Measurements from ENCODE around the gene KDM2B.
A peak's percentile ranks its signal among the peaks of the same experiment; 100 is the strongest.

The KDM2B gene

DNA sequence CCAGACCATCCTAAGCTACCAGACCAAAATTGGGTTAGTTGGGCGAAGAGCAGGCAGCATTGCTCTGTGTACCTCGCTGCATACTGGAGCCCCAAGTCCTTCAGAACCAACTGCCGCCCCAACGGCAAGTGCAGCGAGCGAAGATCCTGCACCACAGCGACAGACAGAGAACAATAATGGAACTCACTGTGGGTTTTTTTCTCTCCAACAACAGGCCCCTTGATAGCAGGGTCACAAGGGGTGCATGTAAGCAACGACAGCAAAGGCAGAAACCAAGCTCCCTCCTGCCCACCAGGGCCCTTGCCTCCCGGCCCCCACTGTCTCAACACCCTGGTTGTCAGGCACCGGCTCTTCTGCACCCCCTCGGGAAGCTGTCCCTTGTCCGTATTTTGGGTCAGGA, 141.9 kb downstream of the KDM2B start:
- DNase-seq: peak in 30 of 56 donors; percentile 15 to 75 (median 42)

DNA sequence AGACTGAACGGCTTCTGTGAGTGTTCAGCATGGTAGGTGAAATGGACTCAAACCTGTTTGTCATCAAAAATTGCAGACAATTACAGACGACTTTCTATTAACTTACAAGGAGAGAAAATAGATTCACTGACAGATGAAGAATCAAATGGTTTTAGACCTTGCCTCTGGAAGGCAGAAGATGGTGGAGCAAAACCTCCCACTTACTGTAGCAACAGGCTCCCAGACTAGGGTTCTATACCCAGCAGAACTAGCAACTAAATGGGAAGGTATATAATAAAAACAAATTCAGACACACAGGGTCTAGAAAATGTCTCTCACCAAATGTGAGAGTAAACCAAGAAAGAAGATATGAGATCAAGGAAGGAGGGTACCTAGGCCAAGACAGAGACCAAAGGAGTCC, 144.1 kb downstream of the KDM2B start:
- DNase-seq: no peak

DNA sequence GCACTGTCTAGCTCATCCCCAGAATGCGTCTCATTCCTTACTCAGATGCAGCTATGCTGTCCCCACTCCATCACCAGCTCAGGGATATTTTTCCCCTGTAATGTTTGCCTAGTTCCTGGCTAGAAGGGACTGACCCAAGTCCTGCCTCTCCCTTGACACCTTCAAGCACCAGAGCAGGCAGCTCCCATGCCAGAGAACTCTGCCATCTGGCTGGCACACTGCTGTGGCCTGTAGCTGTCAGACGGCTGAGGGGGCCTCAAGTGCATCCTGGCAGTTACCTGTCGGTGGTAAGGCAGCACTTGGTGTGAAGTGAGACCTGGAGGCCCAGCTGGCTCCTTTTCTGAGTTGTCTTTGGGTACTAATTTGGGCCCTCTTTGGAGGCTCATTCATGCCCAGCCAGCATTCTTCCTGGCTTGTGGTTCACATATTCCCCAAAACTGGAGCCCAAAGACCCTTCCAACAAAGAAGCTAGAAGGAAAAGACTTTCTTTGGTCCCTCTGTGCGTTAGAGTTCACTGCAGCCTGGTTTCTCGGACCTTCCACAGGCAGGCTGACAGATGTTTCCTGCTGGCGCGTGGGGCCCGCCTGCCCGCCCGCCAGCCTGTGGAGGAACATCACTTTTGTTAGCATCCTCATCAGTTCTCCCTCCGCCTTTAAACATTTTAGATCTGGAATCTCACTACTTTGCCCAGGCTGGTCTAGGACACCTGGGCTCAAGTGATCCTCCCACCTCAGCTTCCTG, 147.9 kb downstream of the KDM2B start:
- no peak for DNase-seq

DNA sequence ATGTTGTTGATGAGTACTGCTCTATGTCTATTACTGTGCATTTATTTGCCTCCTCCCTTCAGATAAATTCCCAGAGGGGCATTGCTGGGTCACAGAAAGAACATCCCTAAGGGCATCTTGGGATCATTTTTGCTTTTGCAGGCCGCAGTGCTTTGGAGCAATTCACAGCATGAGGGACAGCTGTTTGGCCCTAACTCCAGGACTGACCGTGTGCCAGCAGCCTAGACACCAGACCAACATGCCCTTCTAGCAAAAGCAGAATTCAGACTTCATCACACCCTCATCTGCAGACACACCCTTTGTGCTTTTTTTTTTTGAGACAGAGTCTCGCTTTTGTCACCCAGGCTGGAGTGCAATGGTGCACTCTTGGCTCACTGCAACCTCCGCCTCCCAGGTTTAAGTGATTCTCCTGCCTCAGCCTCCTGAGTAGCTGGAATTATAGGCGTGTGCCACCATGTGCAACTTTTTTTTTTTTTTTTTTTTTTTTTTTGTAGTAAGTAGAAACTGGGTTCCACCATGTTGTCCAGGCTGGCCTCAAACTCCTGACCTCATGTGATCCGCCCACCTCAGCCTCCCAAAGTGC, 149.9 kb downstream of the KDM2B start:
- no peak for DNase-seq

DNA sequence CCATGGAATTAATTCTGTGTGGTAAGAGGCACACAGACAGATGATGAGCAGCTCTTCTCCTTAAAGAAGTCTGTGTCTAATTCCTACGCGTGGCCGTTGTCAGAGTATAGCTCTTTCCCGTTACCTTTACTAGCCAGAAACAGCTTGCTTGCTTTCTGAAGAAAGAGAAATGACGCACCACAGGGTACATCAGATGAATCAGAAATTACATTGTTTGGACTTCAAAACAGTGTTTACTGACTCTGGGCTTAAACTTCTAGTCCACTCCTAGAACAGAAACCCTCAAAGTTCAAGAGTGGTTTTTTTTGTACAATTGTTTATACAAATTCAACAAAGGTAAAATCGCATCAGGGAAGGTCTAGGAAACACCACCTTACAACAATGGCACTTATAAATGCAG, 151.9 kb downstream of the KDM2B start:
- no peak for DNase-seq

DNA sequence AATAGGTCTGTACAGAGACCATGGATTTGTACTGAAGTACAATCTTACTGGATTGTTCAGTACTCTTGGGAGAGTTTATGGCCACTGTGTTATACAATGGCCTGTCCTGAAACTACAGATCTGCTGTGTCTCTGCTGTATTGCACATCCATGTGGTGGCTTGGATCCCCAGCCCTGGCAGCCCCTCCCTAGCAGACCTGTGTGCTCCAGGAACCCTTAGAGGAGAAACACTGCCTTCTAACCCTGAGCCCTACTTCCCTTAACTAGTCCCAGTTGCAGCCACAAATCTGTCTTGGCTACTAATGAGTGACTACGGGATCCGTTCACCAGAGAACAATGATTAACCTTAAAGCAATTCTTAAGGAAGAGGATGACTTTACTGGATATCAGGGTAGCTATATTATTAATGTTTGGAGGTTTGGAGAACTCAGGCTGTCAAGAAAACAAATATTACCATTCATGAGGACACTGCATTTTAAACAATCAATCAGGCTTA, 153.2 kb downstream of the KDM2B start:
- DNase-seq: no peak

DNA sequence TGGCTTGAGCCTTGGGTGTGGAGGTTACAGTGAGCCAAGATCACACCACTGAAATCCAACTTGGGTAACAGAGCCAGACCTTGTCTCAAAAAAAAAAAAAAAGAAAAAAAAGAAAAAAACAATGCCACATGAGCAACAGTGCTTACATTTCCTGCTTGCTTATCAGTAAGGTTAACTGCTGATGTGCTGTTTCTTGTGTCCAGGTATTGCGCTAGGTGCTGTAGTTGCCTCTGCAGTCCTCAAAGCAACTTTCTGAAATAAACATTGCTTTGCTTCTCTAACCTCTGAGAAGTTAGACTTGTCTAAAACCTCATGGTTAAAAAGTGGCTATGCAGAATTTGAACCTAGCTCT, 156.2 kb downstream of the KDM2B start:
- DNase-seq: no peak

DNA sequence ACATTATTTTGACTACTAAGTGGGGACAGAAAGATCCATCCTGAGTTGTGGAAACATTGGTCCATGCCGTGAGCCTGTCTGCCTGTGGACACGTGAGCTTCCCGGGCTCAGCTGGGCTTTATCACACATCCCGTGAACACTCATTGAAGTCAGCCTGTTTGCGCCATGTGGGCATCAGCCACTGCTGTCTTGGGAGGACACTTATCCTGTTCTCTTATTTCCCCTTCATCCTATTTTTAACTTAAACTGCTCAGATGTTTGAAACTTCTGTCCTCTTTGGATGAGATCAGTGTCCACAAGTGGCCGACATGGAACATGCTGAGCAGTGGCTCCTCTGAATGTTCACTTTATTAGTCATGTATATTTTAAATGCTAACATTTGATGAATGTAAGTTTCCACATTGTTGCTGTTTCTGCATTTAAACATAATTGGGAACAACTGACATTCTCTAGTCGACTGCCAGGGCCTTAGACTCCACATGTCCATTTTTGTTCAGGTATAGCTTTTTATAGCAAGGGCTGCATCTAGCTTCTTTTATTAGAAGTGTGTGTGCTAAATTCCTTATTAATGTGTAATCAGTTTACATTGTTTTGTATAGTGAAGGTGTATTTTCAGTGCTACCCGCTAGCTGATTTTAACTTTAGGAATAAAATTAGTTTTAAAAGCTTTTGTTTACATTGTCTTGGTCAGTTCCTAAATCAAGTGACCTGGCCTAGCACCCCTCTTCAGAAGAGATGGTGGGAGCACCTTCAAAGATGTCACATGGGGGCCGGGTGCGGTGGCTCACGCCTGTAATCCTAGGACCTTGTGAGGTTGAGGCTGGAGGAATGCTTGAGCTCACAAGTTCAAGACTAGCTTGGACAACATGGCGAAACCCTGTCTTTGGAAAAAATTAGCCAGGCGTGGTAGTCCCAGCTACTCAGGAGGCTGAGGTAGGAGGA, 156.9 kb downstream of the KDM2B start:
- DNase-seq: no peak

DNA sequence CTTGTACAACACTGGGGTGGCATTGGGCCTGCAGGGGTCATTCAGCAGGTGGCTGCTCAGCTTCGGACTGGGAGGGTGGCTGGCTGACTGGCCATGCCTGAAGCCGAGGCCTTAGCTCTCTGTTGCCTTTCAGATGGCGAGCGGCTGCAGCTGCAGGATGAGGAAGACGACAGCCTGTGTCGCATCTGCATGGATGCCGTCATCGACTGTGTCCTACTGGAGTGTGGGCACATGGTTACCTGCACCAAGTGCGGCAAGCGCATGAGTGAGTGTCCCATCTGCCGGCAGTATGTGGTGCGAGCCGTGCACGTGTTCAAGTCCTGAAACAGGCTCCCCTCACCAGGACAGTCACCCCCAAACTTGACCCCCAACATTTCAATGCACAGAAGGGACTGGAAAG, 157.6 kb downstream of the KDM2B start:
- DNase-seq: peak in 12 of 56 donors; percentile 2 to 51 (median 34)

DNA sequence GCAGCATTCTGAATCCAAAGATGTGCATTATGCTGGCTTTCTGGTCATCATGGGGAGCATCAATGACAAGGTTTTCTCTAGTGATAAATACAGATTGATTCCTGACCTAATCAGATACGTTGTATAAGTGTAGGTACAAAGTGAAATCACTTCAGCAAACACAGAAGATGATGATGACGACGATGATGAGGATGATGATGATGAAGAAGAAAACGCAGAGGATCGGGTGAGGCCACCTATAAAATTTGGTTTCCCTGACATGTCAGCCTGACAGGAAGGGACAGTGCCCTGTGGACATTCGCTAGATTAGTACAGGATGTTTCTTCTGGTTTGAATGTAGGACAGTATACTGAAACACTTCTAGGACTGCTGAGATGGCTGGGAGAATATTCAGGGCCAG, 160.7 kb downstream of the KDM2B start:
- DNase-seq: no peak

DNA sequence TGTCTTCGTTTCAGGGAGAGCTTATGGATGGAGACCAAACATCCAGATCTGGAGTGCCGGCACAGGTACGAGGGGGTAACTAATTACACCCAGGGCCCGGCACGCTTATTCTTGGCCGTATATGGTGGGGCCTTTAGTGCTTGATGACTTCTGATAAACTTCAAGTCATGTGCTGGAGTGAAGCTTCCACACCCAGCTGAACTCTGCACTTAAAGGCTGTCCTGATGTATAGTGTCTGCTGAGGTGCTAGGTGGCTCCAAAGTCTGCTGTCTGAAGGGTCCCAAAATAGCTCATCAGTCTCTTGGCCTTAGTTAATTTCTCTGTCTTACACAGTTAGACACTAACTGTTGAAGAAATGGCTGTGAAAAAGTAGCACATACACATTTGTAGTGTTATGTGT, 163.0 kb downstream of the KDM2B start:
- no peak for DNase-seq

DNA sequence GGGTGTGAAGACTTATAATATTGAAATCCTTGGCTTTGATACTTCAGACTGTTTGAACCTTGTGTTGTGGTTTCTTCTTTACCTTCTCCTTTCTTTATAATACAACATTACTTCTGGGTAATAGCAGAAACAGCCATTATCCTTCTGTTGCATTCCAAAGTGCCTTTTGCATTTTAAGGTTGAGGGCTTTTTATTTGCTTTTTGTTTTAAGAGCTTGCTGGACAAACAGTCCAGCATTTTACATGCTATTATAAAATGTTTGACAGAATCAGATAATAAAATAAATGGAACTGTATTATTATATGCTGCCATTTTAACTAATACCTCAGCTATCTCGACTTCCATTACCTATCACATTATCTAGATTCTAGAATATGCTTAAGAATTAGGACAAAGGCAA, 166.9 kb downstream of the KDM2B start:
- no peak for DNase-seq

DNA sequence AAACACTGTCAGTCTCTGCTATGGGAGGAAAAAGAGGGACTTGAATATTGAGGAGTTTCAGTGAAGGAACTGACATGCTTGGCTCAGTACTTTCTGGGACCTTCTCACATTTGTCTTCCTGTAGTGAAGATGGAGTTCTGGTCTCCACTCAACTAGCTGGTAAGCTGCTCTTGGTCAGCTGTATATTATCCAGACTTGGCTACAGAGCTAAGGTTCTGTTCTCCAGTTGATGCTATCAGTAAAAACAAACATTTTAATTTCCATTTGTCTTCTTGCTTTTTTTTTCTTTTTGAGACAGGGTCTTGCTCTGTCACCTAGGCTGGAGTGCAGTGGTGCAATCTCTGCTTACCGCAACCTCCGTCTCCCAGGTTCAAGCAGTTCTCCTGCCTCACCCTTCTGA, 175.6 kb downstream of the KDM2B start:
- DNase-seq: no peak

DNA sequence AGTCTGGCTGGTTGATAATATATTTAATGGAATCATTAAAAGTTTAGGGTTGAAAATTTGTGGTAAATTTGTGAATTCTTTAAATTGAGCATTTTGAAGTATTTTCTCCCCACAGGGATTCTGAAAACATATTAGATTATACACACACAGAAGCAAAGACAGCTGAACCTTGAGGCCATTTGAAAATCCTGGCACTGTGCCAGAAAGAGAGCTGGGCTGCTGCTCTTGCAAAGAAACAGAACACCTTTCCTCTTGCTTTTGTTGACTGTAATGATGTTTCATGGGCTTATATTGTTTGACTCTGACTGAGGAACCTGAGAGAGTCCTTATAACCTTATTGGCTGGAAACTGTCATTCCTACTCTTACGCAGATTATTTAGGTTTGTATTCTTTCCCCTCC, 176.1 kb downstream of the KDM2B start:
- DNase-seq: peak in 2 of 56 donors; percentile 4 to 26

DNA sequence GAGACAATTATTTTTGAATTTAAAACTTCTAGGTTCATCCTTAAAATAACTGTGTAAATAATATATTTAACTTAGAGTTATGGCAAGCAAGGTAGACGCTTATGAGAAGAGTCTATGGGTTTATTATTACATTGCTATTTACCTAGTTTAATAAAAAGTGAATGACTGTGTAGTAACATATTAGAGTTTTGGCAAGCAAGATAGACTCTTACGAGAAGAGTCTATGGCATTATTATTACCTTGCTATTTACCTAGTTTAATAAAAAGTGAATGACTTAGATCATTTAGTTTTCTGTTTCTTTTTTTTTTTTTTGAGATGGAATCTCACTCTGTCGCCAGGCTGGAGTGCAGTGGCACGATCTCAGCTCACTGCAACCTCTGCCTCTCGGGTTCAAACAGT, 177.1 kb downstream of the KDM2B start:
- DNase-seq: no peak

DNA sequence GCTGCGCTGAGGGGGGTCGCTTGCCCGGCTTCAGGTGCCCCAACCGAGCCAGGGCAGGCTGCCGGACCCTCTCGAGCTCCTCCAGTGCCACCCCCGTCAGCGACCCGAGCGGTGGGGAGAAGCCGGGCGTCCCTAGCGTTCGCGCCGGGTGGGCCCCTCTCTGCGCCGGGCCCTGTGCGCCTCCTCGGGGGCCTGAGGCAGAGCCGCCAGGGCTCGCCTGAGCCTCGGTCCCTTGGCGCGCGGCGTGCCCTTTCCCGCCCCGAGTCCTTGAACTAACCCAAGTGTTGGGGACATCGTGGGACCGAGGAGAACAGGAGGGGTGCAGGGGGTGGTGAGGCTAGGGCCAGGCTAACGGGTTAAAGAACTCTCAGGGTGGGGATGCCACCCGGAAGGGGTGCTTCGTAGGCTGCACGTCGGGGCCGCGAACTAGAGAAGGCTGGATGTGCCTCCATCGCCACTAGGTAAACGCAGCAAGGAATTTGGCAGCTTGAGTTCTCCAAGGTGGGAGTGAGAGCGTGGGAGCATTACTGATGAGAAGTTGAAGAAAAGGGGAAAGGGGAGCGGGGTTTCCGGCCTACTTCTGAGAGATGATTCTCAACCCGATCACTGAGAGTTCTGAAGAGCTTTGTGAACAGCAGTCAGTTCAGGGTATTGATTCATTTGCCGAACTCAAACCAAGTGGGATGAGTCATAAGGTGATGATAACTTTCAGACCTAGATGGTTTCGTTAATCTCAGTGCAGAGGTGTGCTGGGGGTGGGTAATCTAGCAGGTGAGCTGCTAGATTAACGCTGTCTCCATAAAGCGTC, 180.3 kb downstream of the KDM2B start:
- DNase-seq: peak in 15 of 56 donors; percentile 3 to 44 (median 26)

DNA sequence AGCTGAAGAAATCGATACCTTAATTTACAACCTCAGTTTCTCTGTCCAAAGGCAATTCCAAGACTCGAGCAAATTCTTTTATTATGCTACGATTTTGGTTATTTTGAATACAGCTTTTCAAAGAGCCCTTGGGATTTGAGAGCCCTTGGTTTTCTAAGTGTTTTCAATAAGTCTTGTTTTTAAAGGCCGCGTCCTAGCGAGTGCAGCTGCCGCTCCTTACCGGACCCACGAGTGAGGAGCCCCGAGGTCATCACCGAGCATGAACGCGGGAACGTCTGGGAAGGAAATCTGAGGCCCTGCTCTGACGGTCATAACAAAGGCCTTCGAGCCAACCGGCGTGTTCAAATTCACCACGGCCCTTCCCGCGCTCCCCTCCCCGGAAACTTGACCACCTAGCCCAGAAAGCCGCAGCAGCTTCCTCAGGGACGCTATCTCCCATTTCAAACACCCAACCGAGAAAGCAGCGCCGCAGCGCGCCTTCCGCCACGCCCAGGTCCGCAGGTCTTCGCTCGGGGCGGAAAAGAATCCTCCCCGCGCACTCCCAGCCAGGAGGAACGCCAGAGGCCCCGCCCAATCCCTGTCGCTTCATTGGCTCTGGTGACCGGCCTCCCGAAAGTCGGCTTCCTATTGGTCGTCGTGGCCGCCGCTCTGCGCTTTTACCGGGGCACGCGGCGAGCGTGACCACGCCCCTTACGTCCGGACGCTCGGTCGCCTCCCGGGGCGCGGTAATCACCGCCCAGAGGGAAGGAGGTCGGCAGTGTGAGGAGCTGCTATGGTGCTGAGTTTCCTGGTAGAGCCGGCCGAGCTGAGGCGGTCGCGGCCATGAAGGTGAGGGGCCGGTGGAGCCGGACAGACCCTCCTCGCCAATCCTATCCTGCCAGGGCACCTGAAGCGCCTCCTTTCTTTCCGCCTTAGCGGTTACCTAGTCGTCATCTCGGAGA, 181.2 kb downstream of the KDM2B start, which contains the start of gene RNF34:
Gene RNF34 (plus strand): TSS at position 728 of the 941 bp plus-strand sequence. CDS start 95 bp downstream, at position 823.
- peak; percentile 42 to 98 (median 95) for DNase-seq

DNA sequence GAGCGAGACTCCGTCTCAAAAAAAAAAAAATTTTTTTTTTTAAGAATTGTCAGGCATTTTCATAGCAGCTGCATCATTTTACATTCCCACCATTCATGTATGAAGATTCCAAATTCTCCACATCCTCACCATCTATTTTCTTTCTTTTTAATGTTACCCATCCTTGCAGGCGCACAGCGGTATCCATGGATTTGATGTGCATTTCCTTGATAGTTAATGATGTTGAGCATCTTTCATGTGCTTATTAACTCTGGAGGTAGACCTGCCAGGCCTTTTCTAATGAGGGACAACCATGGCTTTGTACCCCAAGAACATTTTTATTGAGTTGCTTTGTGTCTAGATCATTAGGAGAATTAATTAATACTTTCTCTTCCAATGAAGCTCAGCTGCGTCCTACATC, 182.5 kb downstream of the KDM2B start:
- DNase-seq: no peak

DNA sequence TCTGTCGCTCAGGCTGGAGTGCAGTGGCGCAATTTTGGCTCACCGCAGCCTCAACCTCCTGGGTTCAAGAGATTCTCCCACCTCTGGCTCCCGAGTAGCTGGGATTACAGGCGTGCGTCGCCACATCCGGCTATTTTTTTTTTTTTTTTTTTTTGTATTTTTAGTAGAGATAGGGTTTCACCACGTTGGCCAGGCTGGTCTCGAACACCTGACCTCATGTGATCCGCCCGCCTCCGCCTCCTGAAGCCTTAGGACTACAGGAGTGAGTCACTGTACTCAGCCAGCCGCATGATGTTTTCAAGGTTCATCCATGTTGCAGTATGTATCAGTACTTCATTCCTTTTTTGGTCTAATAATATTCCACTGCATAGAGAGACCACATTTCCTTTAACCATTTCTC, 183.3 kb downstream of the KDM2B start:
- no peak for DNase-seq

DNA sequence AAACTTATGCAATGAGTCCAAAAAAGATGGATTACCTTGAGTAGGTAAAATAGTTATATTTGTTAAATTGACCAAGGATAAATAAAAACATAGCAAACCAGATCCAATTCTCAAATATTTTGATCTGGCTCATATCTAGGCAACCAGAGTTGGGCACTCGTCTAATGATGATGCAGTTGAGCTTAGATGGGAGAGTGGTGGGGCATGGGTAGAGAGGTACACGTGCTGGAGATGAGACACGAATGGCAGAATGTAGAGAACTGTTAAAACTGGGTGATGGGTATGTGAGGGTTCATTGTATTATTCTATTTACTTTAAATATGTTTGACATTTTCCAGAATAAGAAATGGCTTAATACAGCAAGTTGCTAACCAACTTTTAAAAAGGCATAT, 188.5 kb downstream of the KDM2B start:
- no peak for DNase-seq

Measured in amygdala (tissue), 56 donors.